Right lobe of liver (tissue), 6 donors: ENCODE data around the gene DOK4. TPM values are rescaled to one million over a fixed set of nuclear protein-coding genes. Genes with fewer than 3 reads are reported as not detected.
"Not testable (repeated sequence)": the region's sequence is repeated elsewhere in the genome, so short reads cannot be mapped to it uniquely, and the experiment has no call there.

Experiments used
- ATAC-seq, 4 donors: fragments of 200-7000 bp; cut with Tn5 transposase; one replicate each; pipeline ENCODE4 v1.9.1; 2020; ENCODE audit warnings: mild to moderate bottlenecking in 4 of 4, moderate library complexity in 4 of 4
- DNase-seq, 3 donors: peaks; one replicate each; pipeline ENCODE4 v3.0.0-alpha.2; 2020
- H3K27ac ChIP-seq, 3 donors: fragments of 200-600 bp; one replicate each; pipeline ENCODE4 v1.8.0; 2022
- H3K27me3 ChIP-seq, 2 donors: fragments of 200-600 bp; one replicate each; pipeline ENCODE4 v1.8.0; 2022
- H3K36me3 ChIP-seq, 4 donors: fragments of 200-600 bp; sonication (generic) in 1 of 4; one replicate each; pipeline versions ENCODE4 v1.5.1 to v1.8.0; 2017 to 2022; ENCODE audit warnings: control low read depth in 1 of 4
- H3K4me1 ChIP-seq, 4 donors: fragments of 200-600 bp; sonication (generic) in 1 of 4; one replicate each; pipeline versions ENCODE4 v1.5.1 to v1.8.0; 2017 to 2022; ENCODE audit warnings: control low read depth in 1 of 4
- H3K4me3 ChIP-seq, 3 donors: fragments of 200-600 bp; one replicate each; pipeline ENCODE4 v1.8.0; 2022
- H3K9me3 ChIP-seq, 4 donors: fragments of 200-600 bp; sonication (generic) in 1 of 4; one replicate each; pipeline versions ENCODE4 v1.5.1 to v1.8.0; 2017 to 2022; ENCODE audit warnings: control low read depth in 1 of 4
- CTCF ChIP-seq, 4 donors: fragments of 200-600 bp in 3 of 4; fragments of 450-650 bp in 1 of 4; IDR thresholded peaks; one replicate each; pipeline versions ENCODE4 v1.5.1 to v1.8.0; 2016 to 2022; ENCODE audit warnings: antibody characterized with exemption in 4 of 4, mild to moderate bottlenecking in 2 of 4
- POLR2A ChIP-seq: fragments of 450-650 bp; IDR thresholded peaks from one replicate; pipeline ENCODE4 v1.6.1; 2017; ENCODE audit warnings: antibody characterized with exemption, mild to moderate bottlenecking
- WGBS: methylation state at CpG from one replicate; pipeline ENCODE4 v1.1.6; 2018; ENCODE audit warnings: low coverage, low lambda C conversion rate; ENCODE audit not compliant: insufficient coverage; ENCODE audit errors: missing lambda C conversion rate; 5-methylcytosine and 5-hydroxymethylcytosine counted together
- intact Hi-C, 2 donors: fragments of 100-400 bp; cut with DNase I; formaldehyde crosslinking; loops; one replicate each; pipeline versions ENCODE4 v1.11.2 to v1.14.1; 2022
- total RNA-seq, 6 experiments: library from RNA; depleted of rRNA in 2 of 6; stranded (reverse); fragments of >200 nt in 2 of 6; fragmentation: NEBNext Ultra II Directional in 3 of 6; extraction: Animal tissue kit (Norgen Biotek cat#: 25700) in 3 of 6; gene quantifications; one replicate each; pipeline versions ENCODE4 v1.1.0 to v1.2.4, GENCODE V29; 2016 to 2023
- donor health status: DM: no; HTN: yes; CAD: no.
- donor health status: DM: no; HTN: no; CAD: no.
- donor health status: DM: no; HTN: no; CAD: no.
- donor health status: DM: no; HTN: yes; CAD: no.
- donor health status: DM: no; HTN: yes; CAD: no.

The DOK4 gene
- total RNA-seq, 6 experiments from 2014 or later = 20.0 to 62.1 (median 36.7) TPM

- ATAC-seq (no peak), DNase-seq (no peak)
- peaks cover 0 to 5% (median 2%) of the 10 kb centered on the region in 4 donors for H3K36me3 ChIP-seq
- TF ChIP-seq POLR2A (no peak), CTCF (IDR thresholded peaks at IDR 0.05) (no peak)
- no peaks in the 10 kb centered on the region for H3K9me3 ChIP-seq
- no peak overlapping the region for H3K27ac ChIP-seq
- H3K4me1 ChIP-seq = peaks cover 0 to 24% (median 9%) of the 10 kb centered on the region in 4 donors
- intact Hi-C loops = no loop called here
- no peak overlapping the region for H3K4me3 ChIP-seq
- WGBS = 86% methylated on average over 3 of the region's 3 CpGs
- H3K27me3 ChIP-seq = no peaks in the 10 kb centered on the region
These were observed 41.6 kb downstream of the DOK4 start for GRCh38 chr16:57444711-57445110.

DNA sequence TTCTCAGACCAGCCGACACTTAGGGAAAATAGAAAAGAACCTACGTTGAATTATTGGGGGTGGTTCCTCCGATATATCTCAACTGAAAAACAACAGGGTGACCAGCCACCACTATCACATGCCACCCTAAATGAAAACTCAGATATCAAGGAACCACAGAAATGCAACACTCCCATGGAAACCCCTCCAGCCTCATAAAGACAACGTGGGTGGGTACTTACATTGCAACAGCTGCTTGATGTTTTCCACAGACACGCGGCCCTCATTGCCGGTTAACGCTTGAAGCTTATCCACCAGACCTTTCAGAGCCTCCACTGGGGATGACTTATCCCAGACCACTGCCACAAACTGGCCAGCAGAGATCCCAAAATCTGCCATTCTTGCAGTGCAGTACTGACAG is 45.7 kb downstream of the DOK4 start:
- H3K4me1 ChIP-seq, H3K27me3 ChIP-seq, H3K9me3 ChIP-seq, intact Hi-C loops, H3K27ac ChIP-seq, H3K4me3 ChIP-seq, ATAC-seq, DNase-seq: not testable (repeated sequence)
- 96% methylated on average over 4 of the region's 8 CpGs for WGBS
- H3K36me3 ChIP-seq = peaks cover 0 to 41% (median 11%) of the 10 kb centered on the region in 4 donors

- ATAC-seq, H3K27me3 ChIP-seq, H3K9me3 ChIP-seq, H3K27ac ChIP-seq, H3K4me3 ChIP-seq, DNase-seq, intact Hi-C loops, H3K4me1 ChIP-seq: not testable (repeated sequence)
- H3K36me3 ChIP-seq = peaks cover 0 to 47% (median 13%) of the 10 kb centered on the region in 4 donors
- WGBS = 98% methylated on average over 6 of the region's 8 CpGs
These were observed 46.3 kb downstream of the DOK4 start for GRCh38 chr16:57439947-57440346.

DNA sequence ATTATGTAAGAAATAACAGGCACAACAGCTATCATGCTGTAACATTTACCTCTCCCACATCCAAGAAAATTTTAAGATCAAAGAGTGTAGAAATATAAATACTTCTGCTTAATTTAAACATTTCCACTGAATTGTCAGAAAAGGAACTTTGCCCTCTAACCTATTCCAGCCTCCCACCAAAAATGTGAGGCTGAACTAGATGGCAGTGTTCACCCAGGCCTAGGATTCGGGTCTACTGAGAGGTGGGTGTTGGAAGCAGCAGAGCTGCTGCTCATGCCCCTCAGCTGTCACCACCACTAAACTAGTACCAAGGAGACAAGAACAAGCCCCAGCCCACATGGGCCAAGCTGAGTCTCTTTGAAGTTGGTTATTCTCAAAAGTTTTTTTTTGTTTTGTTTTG is 50.5 kb downstream of the DOK4 start:
- ATAC-seq (no peak), DNase-seq (no peak)
- TF ChIP-seq CTCF (IDR thresholded peaks at IDR 0.05) = no peak
- TF ChIP-seq POLR2A = no peak
- peaks cover 0 to 9% (median 0%) of the 10 kb centered on the region in 4 donors for H3K4me1 ChIP-seq
- no peaks in the 10 kb centered on the region for H3K9me3 ChIP-seq
- no peak overlapping the region for H3K27ac ChIP-seq
- intact Hi-C loops = no loop called here
- peaks cover 0 to 88% (median 42%) of the 10 kb centered on the region in 4 donors for H3K36me3 ChIP-seq
- no CpG with 5 or more reads among the region's 1 CpG for WGBS
- H3K4me3 ChIP-seq = no peak overlapping the region
- H3K27me3 ChIP-seq = no peaks in the 10 kb centered on the region

GRCh38 chr16:57434003-57434402 is 52.3 kb downstream of the DOK4 start:
- peaks cover 0 to 9% (median 0%) of the 10 kb centered on the region in 4 donors for H3K4me1 ChIP-seq
- no peak overlapping the region for H3K4me3 ChIP-seq
- peaks cover 3 to 92% (median 52%) of the 10 kb centered on the region in 4 donors for H3K36me3 ChIP-seq
- TF ChIP-seq CTCF (IDR thresholded peaks at IDR 0.05) = no peak
- no peak for TF ChIP-seq POLR2A
- intact Hi-C loops = no loop called here
- ATAC-seq (no peak), DNase-seq (no peak)
- H3K9me3 ChIP-seq = no peaks in the 10 kb centered on the region
- no CpG with 5 or more reads among the region's 2 CpGs for WGBS
- no peak overlapping the region for H3K27ac ChIP-seq
- no peaks in the 10 kb centered on the region for H3K27me3 ChIP-seq

GRCh38 chr16:57432989-57433388 is 53.3 kb downstream of the DOK4 start:
- Histone ChIP-seq H3K4me1 (peaks cover 0 to 9% (median 0%) of the 10 kb centered on the region in 4 donors), H3K27ac (no peak overlapping the region), H3K9me3 (no peaks in the 10 kb centered on the region), H3K36me3 (peaks cover 3 to 93% (median 57%) of the 10 kb centered on the region in 4 donors), H3K4me3 (no peak overlapping the region), H3K27me3 (no peaks in the 10 kb centered on the region)
- TF ChIP-seq POLR2A (no peak), CTCF (IDR thresholded peaks at IDR 0.05) (no peak)
- intact Hi-C loops = no loop called here
- ATAC-seq (no peak), DNase-seq (no peak)
- 93% methylated on average over 3 of the region's 3 CpGs for WGBS
